Thymus (tissue), 11 donors: ENCODE data around the gene GOLIM4. TPM values are rescaled to one million over a fixed set of nuclear protein-coding genes. Genes with fewer than 3 reads are reported as not detected.
"Not testable (repeated sequence)": the region's sequence is repeated elsewhere in the genome, so short reads cannot be mapped to it uniquely, and the experiment has no call there.

Source experiments
- DNase-seq, 9 donors: peaks; one replicate each; pipeline ENCODE4 v3.0.0-alpha.2; 2013; ENCODE audit warnings: low spot score in 9 of 9, low read depth in 6 of 9, missing footprints in 1 of 9
- H3K27ac ChIP-seq, 2 donors: one replicate each; pipeline ENCODE4 v1.5.1; 2013; ENCODE audit warnings: control low read depth in 1 of 2, low read depth in 1 of 2, low read length in 1 of 2, mild to moderate bottlenecking in 1 of 2, moderate library complexity in 1 of 2
- H3K27me3 ChIP-seq, 2 donors: one replicate each; pipeline ENCODE4 v1.5.1; 2013; ENCODE audit warnings: low read length in 1 of 2; ENCODE audit not compliant: control insufficient read depth in 2 of 2, insufficient read depth in 1 of 2
- H3K36me3 ChIP-seq, 2 donors: one replicate each; pipeline ENCODE4 v1.5.1; 2013; ENCODE audit warnings: low read length in 1 of 2, mild to moderate bottlenecking in 1 of 2, moderate library complexity in 1 of 2; ENCODE audit not compliant: control insufficient read depth in 2 of 2, insufficient read depth in 2 of 2
- H3K4me1 ChIP-seq, 2 donors: one replicate each; pipeline ENCODE4 v1.5.1; 2013; ENCODE audit warnings: low read length in 2 of 2; ENCODE audit not compliant: control insufficient read depth in 2 of 2, insufficient read depth in 2 of 2
- H3K4me3 ChIP-seq, 2 donors: one replicate each; pipeline ENCODE4 v1.5.1; 2013; ENCODE audit warnings: low read length in 2 of 2, control low read depth in 1 of 2, mild to moderate bottlenecking in 1 of 2
- H3K9me3 ChIP-seq, 2 donors: one replicate each; pipeline ENCODE4 v1.5.1; 2013; ENCODE audit warnings: low read length in 1 of 2, mild to moderate bottlenecking in 1 of 2; ENCODE audit not compliant: control insufficient read depth in 2 of 2, insufficient read depth in 1 of 2
- WGBS: extraction: QIAGEN DNeasy Blood & Tissue Kit; methylation state at CpG from one replicate; pipeline ENCODE4 v1.1.7; 2013; 5-methylcytosine and 5-hydroxymethylcytosine counted together
- polyA plus RNA-seq: library from polyadenylated mRNA; stranded (reverse); fragments of 200-250 nt; gene quantifications from one replicate; pipeline ENCODE4 v1.2.3, GENCODE V29; 2013
- total RNA-seq: library from RNA; stranded (reverse); fragments of 120-200 nt; gene quantifications from one replicate; pipeline ENCODE4 v1.2.4, GENCODE V29; 2013
- donor health status: healthy.

Gene GOLIM4
- total and polyA plus RNA-seq, 2 donors, result 8.4 to 8.8 TPM

GRCh38 chr3:168026764-168027163 lies 69.0 kb downstream of the GOLIM4 start:
- 98% methylated on average over 3 of the region's 3 CpGs for WGBS
- no peaks in the 10 kb centered on the region for H3K27me3 ChIP-seq
- no peak for DNase-seq
- H3K27ac ChIP-seq, result no peak overlapping the region
- H3K4me1 ChIP-seq, result no peaks in the 10 kb centered on the region
- H3K4me3 ChIP-seq, result no peak overlapping the region
- peaks cover 0 to 14% of the 10 kb centered on the region in 2 donors for H3K36me3 ChIP-seq
- no peaks in the 10 kb centered on the region for H3K9me3 ChIP-seq

GRCh38 chr3:168025076-168025475 lies 70.6 kb downstream of the GOLIM4 start:
- no peaks in the 10 kb centered on the region for H3K27me3 ChIP-seq
- H3K27ac ChIP-seq, result no peak overlapping the region
- no peaks in the 10 kb centered on the region for H3K4me1 ChIP-seq
- DNase-seq, result no peak
- H3K4me3 ChIP-seq, result no peak overlapping the region
- no peaks in the 10 kb centered on the region for H3K9me3 ChIP-seq
- H3K36me3 ChIP-seq, result peaks cover 0 to 19% of the 10 kb centered on the region in 2 donors

- H3K4me3 ChIP-seq, result no peak overlapping the region
Measured at GRCh38 chr3:168024537-168024941, 71.2 kb downstream of the GOLIM4 start.

GRCh38 chr3:168021737-168022450 lies 73.8 kb downstream of the GOLIM4 start:
- peaks cover 0 to 21% of the 10 kb centered on the region in 2 donors for H3K36me3 ChIP-seq

More at GRCh38 chr3:168024537-168024941, 71.2 kb downstream of the GOLIM4 start:
- WGBS, result 36% methylated on average over 5 of the region's 5 CpGs
- Histone ChIP-seq H3K27me3 (no peaks in the 10 kb centered on the region), H3K27ac (no peak overlapping the region), H3K9me3 (no peaks in the 10 kb centered on the region), H3K4me1 (no peaks in the 10 kb centered on the region), H3K36me3 (peaks cover 0 to 19% of the 10 kb centered on the region in 2 donors)
- no peak for DNase-seq

GRCh38 chr3:168011280-168011679 lies 84.4 kb downstream of the GOLIM4 start:
- H3K36me3 ChIP-seq, H3K9me3 ChIP-seq, H3K27ac ChIP-seq, DNase-seq, H3K4me3 ChIP-seq, H3K27me3 ChIP-seq, H3K4me1 ChIP-seq: not testable (repeated sequence)
- 91% methylated on average over 16 of the region's 17 CpGs for WGBS

More at GRCh38 chr3:168021737-168022450, 73.8 kb downstream of the GOLIM4 start:
- Histone ChIP-seq H3K4me1 (no peaks in the 10 kb centered on the region), H3K4me3 (no peak overlapping the region), H3K9me3 (no peaks in the 10 kb centered on the region), H3K27ac (no peak overlapping the region), H3K27me3 (no peaks in the 10 kb centered on the region)
- 91% methylated on average over 7 of the region's 7 CpGs for WGBS
- no peak for DNase-seq

GRCh38 chr3:168006584-168006983 lies 89.1 kb downstream of the GOLIM4 start:
- H3K4me3 ChIP-seq, result no peak overlapping the region
- 98% methylated on average over 2 of the region's 2 CpGs for WGBS
- no peak for DNase-seq
- H3K27ac ChIP-seq, result no peak overlapping the region
- no peaks in the 10 kb centered on the region for H3K9me3 ChIP-seq
- H3K4me1 ChIP-seq, result no peaks in the 10 kb centered on the region
- no peaks in the 10 kb centered on the region for H3K27me3 ChIP-seq
- no peaks in the 10 kb centered on the region for H3K36me3 ChIP-seq

- no peak overlapping the region for H3K27ac ChIP-seq
- no peak for DNase-seq
- no peaks in the 10 kb centered on the region for H3K36me3 ChIP-seq
- H3K27me3 ChIP-seq, result no peaks in the 10 kb centered on the region
- H3K4me1 ChIP-seq, result no peaks in the 10 kb centered on the region
- H3K9me3 ChIP-seq, result no peaks in the 10 kb centered on the region
- WGBS, result 96% methylated on average over 4 of the region's 4 CpGs
- no peak overlapping the region for H3K4me3 ChIP-seq
Measured at GRCh38 chr3:168003911-168004310, 91.8 kb downstream of the GOLIM4 start.

- Histone ChIP-seq H3K27me3 (no peaks in the 10 kb centered on the region), H3K9me3 (no peaks in the 10 kb centered on the region), H3K36me3 (no peaks in the 10 kb centered on the region), H3K4me3 (no peak overlapping the region), H3K27ac (no peak overlapping the region), H3K4me1 (no peaks in the 10 kb centered on the region)
- 95% methylated on average over 1 of the region's 1 CpG for WGBS
- no peak for DNase-seq
Measured at GRCh38 chr3:168002786-168003368, 92.8 kb downstream of the GOLIM4 start.

- Histone ChIP-seq H3K9me3 (no peaks in the 10 kb centered on the region), H3K27me3 (no peaks in the 10 kb centered on the region), H3K27ac (no peak overlapping the region), H3K4me1 (no peaks in the 10 kb centered on the region), H3K4me3 (no peak overlapping the region), H3K36me3 (no peaks in the 10 kb centered on the region)
- 95% methylated on average over 1 of the region's 1 CpG for WGBS
- no peak for DNase-seq
Measured at GRCh38 chr3:168001244-168001643, 94.5 kb downstream of the GOLIM4 start.
